A673 (cell line): ENCODE results near the gene FTCD.

Experiments used
- CTCF ChIP-seq: fragments of 300-800, 200-600 bp; sonication (generic); conservative IDR thresholded peaks from 2 replicates; pipeline ENCODE4 v1.5.1; 2017; ENCODE audit warnings: low read depth, mild to moderate bottlenecking, antibody characterized with exemption, low read length, moderate library complexity, mixed read lengths
- EZH2 ChIP-seq: fragments of 200-600 bp; sonication (generic); IDR thresholded peaks from 2 replicates; pipeline ENCODE4 v1.6.1; 2017; ENCODE audit warnings: borderline replicate concordance, low read depth, mild to moderate bottlenecking, mixed read lengths, antibody characterized with exemption, low read length; ENCODE audit not compliant: poor library complexity, severe bottlenecking

GRCh38 chr21:46150073-46150472, 5.3 kb downstream of the FTCD start:
- TF ChIP-seq CTCF (no peak), EZH2 (no peak)
